K562 (cell line): ENCODE measurements around the gene HLA-F. TPM values are rescaled to one million over a fixed set of nuclear protein-coding genes. Genes with fewer than 3 reads are reported as not detected.

Experiments
- ATF2 ChIP-seq: sonication (generic); formaldehyde crosslinking; IDR thresholded peaks from 2 replicates; pipeline ENCODE4 v1.8.1; 2022; ENCODE audit warnings: missing genetic modification reagents
- E2F8 ChIP-seq: fragments of 450-650 bp; IDR thresholded peaks from 2 replicates; pipeline ENCODE4 v1.7.1; 2018; ENCODE audit warnings: mild to moderate bottlenecking, low read depth; ENCODE audit not compliant: partially characterized antibody
- ELF2 ChIP-seq: fragments of 250-450 bp; sonication (Bioruptor Pico); IDR thresholded peaks from 2 replicates; pipeline ENCODE4 v1.5.0; 2021; ENCODE audit warnings: mild to moderate bottlenecking
- HMGN3 ChIP-seq: IDR thresholded peaks from 2 replicates; pipeline ENCODE4 v1.6.1; 2011; ENCODE audit warnings: borderline replicate concordance, low read depth, mild to moderate bottlenecking, mixed read lengths, low read length; ENCODE audit not compliant: insufficient read length; ENCODE audit errors: extremely low read depth
- HOXB6 ChIP-seq: fragments of 250-450 bp; sonication (Bioruptor Pico); IDR thresholded peaks from 2 replicates; pipeline ENCODE4 v1.5.1; 2022; ENCODE audit warnings: mild to moderate bottlenecking, borderline replicate concordance
- L3MBTL2 ChIP-seq: fragments of 450-650 bp; IDR thresholded peaks from 2 replicates; pipeline ENCODE4 v1.6.1; 2016; ENCODE audit warnings: mild to moderate bottlenecking, moderate library complexity
- NFIC ChIP-seq: fragments of 450-650 bp; IDR thresholded peaks from 2 replicates; pipeline ENCODE4 v1.6.1; 2017; ENCODE audit warnings: mild to moderate bottlenecking, inconsistent platforms
- PCBP1 ChIP-seq: fragments of 200-400 bp; formaldehyde crosslinking; IDR thresholded peaks from 2 replicates; pipeline ENCODE4 v1.6.1; 2018; ENCODE audit warnings: mild to moderate bottlenecking, low read depth, low read length; ENCODE audit not compliant: poor library complexity, severe bottlenecking
- RFX7 ChIP-seq: fragments of 250-450 bp; sonication (Bioruptor Pico); IDR thresholded peaks from 2 replicates; pipeline ENCODE4 v1.5.1; 2021; ENCODE audit warnings: mild to moderate bottlenecking
- SMARCC2 ChIP-seq: fragments of 450-650 bp; IDR thresholded peaks from 2 replicates; pipeline ENCODE4 v1.6.1; 2017; ENCODE audit warnings: antibody characterized with exemption, moderate library complexity, mild to moderate bottlenecking, low read depth
- TEAD1 ChIP-seq, 2 experiments: fragments of 450-650 bp in 1 of 2; sonication (generic) in 1 of 2; formaldehyde crosslinking; IDR thresholded peaks; 2 replicates each; pipeline versions ENCODE4 v1.4.0 to v1.8.0; 2020 to 2022; ENCODE audit warnings: mild to moderate bottlenecking in 2 of 2, missing genetic modification reagents in 1 of 2
- TEAD4 ChIP-seq, 2 experiments: sonication (generic) in 1 of 2; formaldehyde crosslinking in 1 of 2; IDR thresholded peaks; 2 replicates each; pipeline versions ENCODE4 v1.6.1 to v1.8.0; 2012 to 2022; ENCODE audit warnings: borderline replicate concordance in 1 of 2, inconsistent platforms in 1 of 2, low read length in 1 of 2, mild to moderate bottlenecking in 1 of 2, missing genetic modification reagents in 1 of 2
- XRCC3 ChIP-seq: fragments of 450-650 bp; IDR thresholded peaks from 2 replicates; pipeline ENCODE4 v1.6.1; 2017; ENCODE audit warnings: mild to moderate bottlenecking, moderate library complexity
- ZBTB43 ChIP-seq: sonication (generic); formaldehyde crosslinking; IDR thresholded peaks from 2 replicates; pipeline ENCODE4 v1.8.0; 2023; ENCODE audit warnings: mild to moderate bottlenecking, missing genetic modification reagents
- ZC3H8 ChIP-seq: fragments of 450-650 bp; IDR thresholded peaks from 2 replicates; pipeline ENCODE4 v1.6.1; 2017
- ZMIZ1 ChIP-seq, 2 experiments: fragments of 150-350 bp in 1 of 2; IDR thresholded peaks; 2 replicates each; pipeline ENCODE4 v1.6.1; 2012 to 2016; ENCODE audit warnings: low read depth in 2 of 2, low read length in 2 of 2, mild to moderate bottlenecking in 1 of 2, moderate library complexity in 1 of 2
- ZNF436 ChIP-seq: fragments of 250-450, 450-650 bp; sonication (Bioruptor Pico); formaldehyde crosslinking; IDR thresholded peaks from 2 replicates; pipeline ENCODE4 v1.7.0; 2020; ENCODE audit warnings: mild to moderate bottlenecking
- ZNF57 ChIP-seq: fragments of 450-650 bp; formaldehyde crosslinking; IDR thresholded peaks from 2 replicates; pipeline ENCODE4 v1.4.0; 2020; ENCODE audit warnings: mild to moderate bottlenecking, moderate library complexity
- polyA plus RNA-seq, 8 experiments: library from polyadenylated mRNA; depleted of rRNA in 4 of 8; stranded (reverse) in 5 of 8; unstranded in 3 of 8; fragments of >200 nt; fragmentation: Nextera tagmentation in 2 of 8; fragmentation: Illumina TruSeq in 1 of 8; extraction: Ambion mirVana in 2 of 8; extraction: Trizol in 1 of 8; gene quantifications; 2 replicates each; pipeline versions ENCODE4 v1.2.1 to v1.2.3, GENCODE V29; 2011 to 2014; ENCODE audit warnings: inconsistent platforms in 1 of 8, missing spikeins in 1 of 8
- total RNA-seq, 7 experiments: library from RNA; depleted of rRNA in 6 of 7; stranded (reverse); fragments of >200 nt in 6 of 7; fragmentation: Illumina TruSeq in 2 of 7; extraction: Trizol in 2 of 7; gene quantifications; 2 replicates each; pipeline versions ENCODE4 v1.2.1 to v1.2.3, GENCODE V29; 2011 to 2021; ENCODE audit warnings: low replicate concordance in 1 of 7

The HLA-F gene
- total and polyA plus RNA-seq, 9 of the 15 experiments (the other 6 are each of a cell fraction or from before 2014, with no cell fraction given) = 0.40 to 0.76 (median 0.46) TPM; not detected in 6

GRCh38 chr6:29748391-29749307 is 25.4 kb downstream of the HLA-F start (continued):
- TF ChIP-seq XRCC3 (no peak), ZNF436 (CRISPR knock-in tag) (no peak), TEAD4 (IDR thresholded peaks at IDR 0.05; ENCODE audit: low read length) (no peak), TEAD4 (CRISPR knock-in tag; IDR thresholded peaks at IDR 0.05; ENCODE audit: borderline replicate concordance) (no peak), NFIC (no peak), ATF2 (CRISPR knock-in tag) (no peak), ZNF57 (CRISPR knock-in tag) (no peak), ZMIZ1 (IDR thresholded peaks at IDR 0.05; ENCODE audit: low read depth in 2 of 2, low read length in 2 of 2) (no peak), HMGN3 (peak; percentile 42), ELF2 (CRISPR knock-in tag) (no peak), ZBTB43 (CRISPR knock-in tag) (no peak), ZC3H8 (no peak), RFX7 (CRISPR knock-in tag) (no peak), HOXB6 (CRISPR knock-in tag) (no peak), E2F8 (peak; percentile 14), PCBP1 (no peak), TEAD1 (CRISPR knock-in tag; IDR thresholded peaks at IDR 0.05) (no peak), L3MBTL2 (peak; percentile 93), SMARCC2 (no peak)
